SK-MEL-5 (cell line): ENCODE data around the gene CSNK1A1L. TPM values are rescaled to one million over a fixed set of nuclear protein-coding genes. Genes with fewer than 3 reads are reported as not detected.

Experiments used
- DNase-seq: peaks from one replicate; pipeline ENCODE4 v3.0.0-alpha.2; 2016; ENCODE audit warnings: low read depth, low spot score
- in situ Hi-C: cut with HindIII; loops from 2 replicates; pipeline ENCODE4 v1.10.0; 2016; ENCODE audit warnings: low sequenced_read_pairs, high pct_unique_total_duplicates, low pct_unique_long_range_greater_than_20kb
- polyA plus RNA-seq, 2 experiments: library from polyadenylated mRNA; depleted of rRNA; stranded (reverse); fragments of >200 nt; gene quantifications; 2 replicates each; pipeline ENCODE4 v1.2.3, GENCODE V29; 2015
- total RNA-seq: library from RNA; depleted of rRNA; stranded (reverse); fragments of >200 nt; shearing (Covaris generic); gene quantifications from 2 replicates; pipeline ENCODE4 v1.2.3, GENCODE V29; 2014; rRNA removed

The CSNK1A1L gene
- not detected in 2 replicates for total RNA-seq
- polyA plus RNA-seq (2015; cell fraction: cytosol; rRNA removed) = not detected in 2 replicates
- not detected in 2 replicates for polyA plus RNA-seq (2015; cell fraction: nucleus; rRNA removed)

GRCh38 chr13:37105251-37105714 lies at the start of gene CSNK1A1L:
CSNK1A1L (minus strand) TSS chr13:37105664; CDS start chr13:37105256, 408 bp downstream.
- no peak for DNase-seq
- in situ Hi-C loops = no loop called here

- in situ Hi-C loops = no loop called here
- no peak for DNase-seq
Measured at GRCh38 chr13:37149380-37149779, 43.9 kb upstream of the CSNK1A1L start.

GRCh38 chr13:37148501-37148900 lies 43.0 kb upstream of the CSNK1A1L start:
- in situ Hi-C loops = no loop called here
- DNase-seq = no peak

- DNase-seq = no peak
- in situ Hi-C loops = no loop called here
Measured at GRCh38 chr13:37144661-37145060, 39.2 kb upstream of the CSNK1A1L start.

- in situ Hi-C loops = no loop called here
- no peak for DNase-seq
Measured at GRCh38 chr13:37143911-37144310, 38.4 kb upstream of the CSNK1A1L start.

GRCh38 chr13:37142877-37143276 lies 37.4 kb upstream of the CSNK1A1L start:
- DNase-seq = no peak
- in situ Hi-C loops = no loop called here

GRCh38 chr13:37141011-37141410 lies 35.5 kb upstream of the CSNK1A1L start:
- in situ Hi-C loops = no loop called here

GRCh38 chr13:37139356-37139755 lies 33.9 kb upstream of the CSNK1A1L start:
- no peak for DNase-seq
- in situ Hi-C loops = no loop called here

More at GRCh38 chr13:37141011-37141410, 35.5 kb upstream of the CSNK1A1L start:
- DNase-seq = no peak

- no peak for DNase-seq
- in situ Hi-C loops = no loop called here
Measured at GRCh38 chr13:37138926-37139325, 33.5 kb upstream of the CSNK1A1L start.

GRCh38 chr13:37138169-37138568 lies 32.7 kb upstream of the CSNK1A1L start:
- in situ Hi-C loops = no loop called here
- DNase-seq = peak; percentile 70

GRCh38 chr13:37136633-37137032 lies 31.2 kb upstream of the CSNK1A1L start:
- in situ Hi-C loops = no loop called here

GRCh38 chr13:37136187-37136586 lies 30.7 kb upstream of the CSNK1A1L start:
- DNase-seq = no peak
- in situ Hi-C loops = no loop called here

More at GRCh38 chr13:37136633-37137032, 31.2 kb upstream of the CSNK1A1L start:
- no peak for DNase-seq

GRCh38 chr13:37134411-37135041 lies 29.1 kb upstream of the CSNK1A1L start:
- no peak for DNase-seq
- in situ Hi-C loops = no loop called here

GRCh38 chr13:37132211-37132610 lies 26.7 kb upstream of the CSNK1A1L start:
- in situ Hi-C loops = no loop called here
- DNase-seq = no peak

GRCh38 chr13:37131092-37131491 lies 25.6 kb upstream of the CSNK1A1L start:
- no peak for DNase-seq
- in situ Hi-C loops = no loop called here

- no peak for DNase-seq
- in situ Hi-C loops = no loop called here
Measured at GRCh38 chr13:37129866-37130265, 24.4 kb upstream of the CSNK1A1L start.

GRCh38 chr13:37127691-37128241 lies 22.3 kb upstream of the CSNK1A1L start:
- peak; percentile 51 for DNase-seq
- in situ Hi-C loops = no loop called here

GRCh38 chr13:37123337-37123736 lies 17.9 kb upstream of the CSNK1A1L start:
- no peak for DNase-seq
- in situ Hi-C loops = no loop called here

- DNase-seq = no peak
- in situ Hi-C loops = no loop called here
Measured at GRCh38 chr13:37118016-37118415, 12.6 kb upstream of the CSNK1A1L start.
